Measurements from ENCODE around the gene CYB5A.
A peak's percentile ranks its signal among the peaks of the same experiment; 100 is the strongest.

The CYB5A gene

DNA sequence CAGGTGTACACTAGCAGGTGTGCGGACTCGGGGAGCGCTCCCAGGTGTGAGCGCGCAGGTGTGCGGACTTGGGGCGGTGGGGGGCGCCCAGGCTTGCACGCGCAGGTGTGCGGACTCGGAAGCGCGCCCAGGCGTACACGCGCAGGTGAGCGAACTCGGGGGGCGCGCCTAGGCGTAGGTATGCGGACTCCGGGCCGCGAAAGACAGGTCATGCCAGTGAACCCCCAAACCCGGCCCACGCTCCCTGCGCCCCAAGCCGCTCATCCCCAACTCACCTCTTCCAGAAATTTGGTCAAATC is 342 bp downstream of the CYB5A start:
- Histone ChIP-seq H4K20me1 (ENCODE audit: insufficient read depth, low read length) (no peaks in the 10 kb centered on the region), H3K27ac (ENCODE audit: low read length) (no peak overlapping the region), H3K9ac (ENCODE audit: low read length) (peak overlapping the region; percentile 70), H3K79me2 (ENCODE audit: low read length) (peaks cover 46% of the 10 kb centered on the region), H3K27me3 (replicated peaks; ENCODE audit: insufficient read depth, low read length) (no peaks in the 10 kb centered on the region), H3K4me2 (ENCODE audit: low read depth, low read length) (peak overlapping the region; percentile 83), H3K4me3 (ENCODE audit: low read length) (peak overlapping the region; percentile 96), H3K4me1 (ENCODE audit: low read length) (peaks cover 22% of the 10 kb centered on the region), H3F3A (ENCODE audit: insufficient read depth, low read length) (no peaks in the 10 kb centered on the region; the same call in none of the 2 replicates), H3K9me2 (replicated peaks; ENCODE audit: insufficient read depth, low read length) (no peaks in the 10 kb centered on the region), H2AFZ (ENCODE audit: low read length) (peak overlapping the region; percentile 69), H3K36me3 (replicated peaks; ENCODE audit: insufficient read depth, low read length) (no peaks in the 10 kb centered on the region), H3K9me3 (replicated peaks; ENCODE audit: insufficient read depth, low read length) (no peaks in the 10 kb centered on the region)
- TF ChIP-seq EZH2phosphoT487 (IDR thresholded peaks at IDR 0.05; ENCODE audit: low read length) (no peak), EZH2 (optimal IDR thresholded peaks at IDR 0.05; ENCODE audit: low read depth, low read length) (no peak)
- TF ChIP-seq, protein P1, sequence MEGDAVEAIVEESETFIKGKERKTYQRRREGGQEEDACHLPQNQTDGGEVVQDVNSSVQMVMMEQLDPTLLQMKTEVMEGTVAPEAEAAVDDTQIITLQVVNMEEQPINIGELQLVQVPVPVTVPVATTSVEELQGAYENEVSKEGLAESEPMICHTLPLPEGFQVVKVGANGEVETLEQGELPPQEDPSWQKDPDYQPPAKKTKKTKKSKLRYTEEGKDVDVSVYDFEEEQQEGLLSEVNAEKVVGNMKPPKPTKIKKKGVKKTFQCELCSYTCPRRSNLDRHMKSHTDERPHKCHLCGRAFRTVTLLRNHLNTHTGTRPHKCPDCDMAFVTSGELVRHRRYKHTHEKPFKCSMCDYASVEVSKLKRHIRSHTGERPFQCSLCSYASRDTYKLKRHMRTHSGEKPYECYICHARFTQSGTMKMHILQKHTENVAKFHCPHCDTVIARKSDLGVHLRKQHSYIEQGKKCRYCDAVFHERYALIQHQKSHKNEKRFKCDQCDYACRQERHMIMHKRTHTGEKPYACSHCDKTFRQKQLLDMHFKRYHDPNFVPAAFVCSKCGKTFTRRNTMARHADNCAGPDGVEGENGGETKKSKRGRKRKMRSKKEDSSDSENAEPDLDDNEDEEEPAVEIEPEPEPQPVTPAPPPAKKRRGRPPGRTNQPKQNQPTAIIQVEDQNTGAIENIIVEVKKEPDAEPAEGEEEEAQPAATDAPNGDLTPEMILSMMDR (IDR thresholded peaks at IDR 0.05; ENCODE audit: low read length), result no peak
- DNase-seq, result no peak

DNA sequence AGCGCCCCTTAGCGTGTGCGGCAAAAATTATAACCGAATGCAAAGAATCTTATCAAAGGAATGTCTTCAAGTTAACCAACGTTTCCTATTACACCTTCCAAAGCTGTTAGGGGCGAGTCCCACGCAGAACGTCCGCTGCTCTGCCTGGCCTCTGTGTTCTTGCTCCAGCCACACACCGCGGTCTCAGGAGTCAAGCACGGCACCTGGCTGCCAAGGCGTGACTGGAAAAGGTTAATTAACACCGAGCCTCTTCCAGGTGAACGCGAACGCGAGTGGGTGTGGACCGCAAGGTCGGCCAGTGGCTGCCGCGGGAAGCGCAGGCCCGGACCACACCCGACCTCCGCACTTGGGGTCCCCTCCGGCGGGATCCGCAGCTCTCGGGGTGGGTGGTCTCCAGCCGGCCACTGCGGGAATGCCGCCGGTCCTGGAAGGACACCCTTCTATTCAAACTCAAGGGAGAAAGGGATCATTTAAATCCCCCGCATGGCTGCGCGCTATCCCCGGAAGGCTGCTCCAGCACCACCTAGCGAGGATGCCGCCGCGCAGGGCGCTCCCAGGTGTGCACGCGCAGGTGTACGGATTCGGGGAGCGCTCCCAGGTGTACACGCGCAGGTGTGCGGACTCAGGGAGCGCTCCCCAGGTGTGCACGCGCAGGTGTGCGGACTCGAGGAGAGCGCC is 830 bp downstream of the CYB5A start:
- Histone ChIP-seq H3K4me2 (ENCODE audit: low read depth, low read length) (peak overlapping the region; percentile 83), H3K79me2 (ENCODE audit: low read length) (peaks cover 51% of the 10 kb centered on the region), H3K9me3 (replicated peaks; ENCODE audit: insufficient read depth, low read length) (no peaks in the 10 kb centered on the region), H3K9ac (ENCODE audit: low read length) (no peak overlapping the region), H2AFZ (ENCODE audit: low read length) (peak overlapping the region; percentile 69), H3K27ac (ENCODE audit: low read length) (no peak overlapping the region), H3F3A (ENCODE audit: insufficient read depth, low read length) (no peaks in the 10 kb centered on the region; the same call in none of the 2 replicates), H4K20me1 (ENCODE audit: insufficient read depth, low read length) (no peaks in the 10 kb centered on the region), H3K4me1 (ENCODE audit: low read length) (peaks cover 27% of the 10 kb centered on the region), H3K27me3 (replicated peaks; ENCODE audit: insufficient read depth, low read length) (no peaks in the 10 kb centered on the region), H3K4me3 (ENCODE audit: low read length) (peak overlapping the region; percentile 96), H3K36me3 (replicated peaks; ENCODE audit: insufficient read depth, low read length) (no peaks in the 10 kb centered on the region), H3K9me2 (replicated peaks; ENCODE audit: insufficient read depth, low read length) (no peaks in the 10 kb centered on the region)
- TF ChIP-seq, protein P1 (IDR thresholded peaks at IDR 0.05; ENCODE audit: low read length), result no peak
- no peak for TF ChIP-seq EZH2 (optimal IDR thresholded peaks at IDR 0.05; ENCODE audit: low read depth, low read length)
- TF ChIP-seq EZH2phosphoT487 (IDR thresholded peaks at IDR 0.05; ENCODE audit: low read length), result no peak
- no peak for DNase-seq

DNA sequence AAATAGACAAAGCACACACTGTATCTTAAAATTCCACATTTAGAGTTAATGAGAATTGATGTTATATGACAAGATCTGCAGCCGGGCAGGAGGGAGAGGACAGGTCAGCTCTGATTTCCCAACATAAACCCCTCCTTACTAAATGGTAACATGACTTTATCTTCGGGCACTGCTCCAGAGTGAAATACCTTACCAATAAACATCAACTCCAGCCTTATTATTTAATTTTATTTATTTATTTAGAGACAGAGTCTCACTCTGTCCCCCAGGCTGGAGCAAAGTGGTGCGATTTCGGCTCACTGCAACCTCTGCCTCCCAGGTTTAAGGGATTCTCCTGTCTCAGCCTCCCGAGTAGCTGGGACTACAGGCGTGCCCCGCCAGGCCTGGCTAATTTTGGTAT is 1.7 kb downstream of the CYB5A start:
- Histone ChIP-seq H3K4me3 (ENCODE audit: low read length) (no peak overlapping the region), H3K9me3 (replicated peaks; ENCODE audit: insufficient read depth, low read length) (no peaks in the 10 kb centered on the region), H3K9me2 (replicated peaks; ENCODE audit: insufficient read depth, low read length) (no peaks in the 10 kb centered on the region), H3K27me3 (replicated peaks; ENCODE audit: insufficient read depth, low read length) (no peaks in the 10 kb centered on the region), H3K4me2 (ENCODE audit: low read depth, low read length) (no peak overlapping the region), H4K20me1 (ENCODE audit: insufficient read depth, low read length) (no peaks in the 10 kb centered on the region), H3K27ac (ENCODE audit: low read length) (no peak overlapping the region), H3K4me1 (ENCODE audit: low read length) (peaks cover 30% of the 10 kb centered on the region), H3F3A (ENCODE audit: insufficient read depth, low read length) (no peaks in the 10 kb centered on the region; the same call in none of the 2 replicates), H2AFZ (ENCODE audit: low read length) (no peak overlapping the region), H3K9ac (ENCODE audit: low read length) (no peak overlapping the region), H3K79me2 (ENCODE audit: low read length) (peaks cover 60% of the 10 kb centered on the region), H3K36me3 (replicated peaks; ENCODE audit: insufficient read depth, low read length) (no peaks in the 10 kb centered on the region)
- TF ChIP-seq, protein P1 (IDR thresholded peaks at IDR 0.05; ENCODE audit: low read length), result no peak
- TF ChIP-seq EZH2 (optimal IDR thresholded peaks at IDR 0.05; ENCODE audit: low read depth, low read length), result no peak
- no peak for TF ChIP-seq EZH2phosphoT487 (IDR thresholded peaks at IDR 0.05; ENCODE audit: low read length)
- no peak for DNase-seq
